ENCODE data around the gene RNU5D-1. TPM values are rescaled to one million over a fixed set of nuclear protein-coding genes. Genes with fewer than 3 reads are reported as not detected.

The RNU5D-1 gene
- total and polyA plus RNA-seq, 10 of the 15 experiments (the other 5 are each of a cell fraction or from before 2014, with no cell fraction given), result not detected

DNA sequence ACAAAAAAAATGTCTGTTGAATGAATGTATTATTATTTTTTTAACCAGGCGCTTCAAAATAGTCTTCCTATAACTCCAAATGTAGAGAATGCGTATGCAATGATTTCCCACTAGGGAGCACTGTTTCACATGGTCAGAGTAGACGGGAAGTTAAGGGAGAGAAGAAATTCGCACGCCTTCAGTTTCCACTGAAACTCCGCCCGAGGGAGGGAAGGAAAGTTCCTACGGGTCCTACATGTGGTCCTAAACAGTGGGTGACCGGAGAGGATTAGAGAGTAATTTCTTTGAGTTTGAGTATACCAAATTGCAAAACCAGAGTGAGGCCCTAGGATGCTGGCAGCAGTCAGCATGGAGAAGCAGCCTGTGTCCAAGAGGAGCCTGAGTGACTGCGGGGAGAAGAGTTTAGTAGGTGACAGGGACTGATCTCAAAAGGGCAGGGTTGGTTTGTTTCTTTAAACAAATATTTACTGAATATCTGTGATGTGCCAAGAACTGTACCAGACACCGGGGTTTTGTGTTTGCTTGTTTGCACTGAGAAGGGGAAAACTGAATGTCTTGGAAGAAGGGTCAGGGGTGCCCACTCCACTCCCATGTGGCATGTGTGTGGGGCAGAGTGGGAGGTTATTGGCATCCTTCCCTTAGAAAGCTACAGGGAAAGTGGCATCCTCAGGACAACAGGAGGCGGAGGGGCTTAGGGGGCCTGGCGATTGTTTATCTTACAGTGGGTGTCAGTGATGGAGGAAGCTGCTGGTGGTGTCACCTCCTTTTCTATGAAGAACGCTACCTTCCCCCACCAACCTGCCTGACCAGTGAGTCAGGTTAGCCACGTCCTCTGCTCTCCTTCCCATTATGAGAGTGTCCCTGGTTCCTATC is 22.8 kb downstream of the RNU5D-1 start (continued):
- no peak for TF ChIP-seq POLR2AphosphoS2 (IDR thresholded peaks at IDR 0.05; ENCODE audit: low read depth, low read length)
- no peak for TF ChIP-seq FOS (IDR thresholded peaks at IDR 0.05; ENCODE audit: borderline replicate concordance, extremely low read depth, insufficient read length)
- no peak for TF ChIP-seq SMARCA5 (IDR thresholded peaks at IDR 0.05)
- TF ChIP-seq BCL11A (IDR thresholded peaks at IDR 0.05; ENCODE audit: low read depth, low read length), result no peak
- TF ChIP-seq, protein P1, sequence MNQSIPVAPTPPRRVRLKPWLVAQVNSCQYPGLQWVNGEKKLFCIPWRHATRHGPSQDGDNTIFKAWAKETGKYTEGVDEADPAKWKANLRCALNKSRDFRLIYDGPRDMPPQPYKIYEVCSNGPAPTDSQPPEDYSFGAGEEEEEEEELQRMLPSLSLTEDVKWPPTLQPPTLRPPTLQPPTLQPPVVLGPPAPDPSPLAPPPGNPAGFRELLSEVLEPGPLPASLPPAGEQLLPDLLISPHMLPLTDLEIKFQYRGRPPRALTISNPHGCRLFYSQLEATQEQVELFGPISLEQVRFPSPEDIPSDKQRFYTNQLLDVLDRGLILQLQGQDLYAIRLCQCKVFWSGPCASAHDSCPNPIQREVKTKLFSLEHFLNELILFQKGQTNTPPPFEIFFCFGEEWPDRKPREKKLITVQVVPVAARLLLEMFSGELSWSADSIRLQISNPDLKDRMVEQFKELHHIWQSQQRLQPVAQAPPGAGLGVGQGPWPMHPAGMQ (IDR thresholded peaks at IDR 0.05; ENCODE audit: borderline replicate concordance), result no peak
- TF ChIP-seq, protein P2, sequence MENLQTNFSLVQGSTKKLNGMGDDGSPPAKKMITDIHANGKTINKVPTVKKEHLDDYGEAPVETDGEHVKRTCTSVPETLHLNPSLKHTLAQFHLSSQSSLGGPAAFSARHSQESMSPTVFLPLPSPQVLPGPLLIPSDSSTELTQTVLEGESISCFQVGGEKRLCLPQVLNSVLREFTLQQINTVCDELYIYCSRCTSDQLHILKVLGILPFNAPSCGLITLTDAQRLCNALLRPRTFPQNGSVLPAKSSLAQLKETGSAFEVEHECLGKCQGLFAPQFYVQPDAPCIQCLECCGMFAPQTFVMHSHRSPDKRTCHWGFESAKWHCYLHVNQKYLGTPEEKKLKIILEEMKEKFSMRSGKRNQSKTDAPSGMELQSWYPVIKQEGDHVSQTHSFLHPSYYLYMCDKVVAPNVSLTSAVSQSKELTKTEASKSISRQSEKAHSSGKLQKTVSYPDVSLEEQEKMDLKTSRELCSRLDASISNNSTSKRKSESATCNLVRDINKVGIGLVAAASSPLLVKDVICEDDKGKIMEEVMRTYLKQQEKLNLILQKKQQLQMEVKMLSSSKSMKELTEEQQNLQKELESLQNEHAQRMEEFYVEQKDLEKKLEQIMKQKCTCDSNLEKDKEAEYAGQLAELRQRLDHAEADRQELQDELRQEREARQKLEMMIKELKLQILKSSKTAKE (IDR thresholded peaks at IDR 0.05; ENCODE audit: low read depth, poor library complexity, severe bottlenecking), result no peak
- TF ChIP-seq, protein P3, sequence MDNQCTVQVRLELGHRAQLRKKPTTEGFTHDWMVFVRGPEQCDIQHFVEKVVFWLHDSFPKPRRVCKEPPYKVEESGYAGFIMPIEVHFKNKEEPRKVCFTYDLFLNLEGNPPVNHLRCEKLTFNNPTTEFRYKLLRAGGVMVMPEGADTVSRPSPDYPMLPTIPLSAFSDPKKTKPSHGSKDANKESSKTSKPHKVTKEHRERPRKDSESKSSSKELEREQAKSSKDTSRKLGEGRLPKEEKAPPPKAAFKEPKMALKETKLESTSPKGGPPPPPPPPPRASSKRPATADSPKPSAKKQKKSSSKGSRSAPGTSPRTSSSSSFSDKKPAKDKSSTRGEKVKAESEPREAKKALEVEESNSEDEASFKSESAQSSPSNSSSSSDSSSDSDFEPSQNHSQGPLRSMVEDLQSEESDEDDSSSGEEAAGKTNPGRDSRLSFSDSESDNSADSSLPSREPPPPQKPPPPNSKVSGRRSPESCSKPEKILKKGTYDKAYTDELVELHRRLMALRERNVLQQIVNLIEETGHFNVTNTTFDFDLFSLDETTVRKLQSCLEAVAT (IDR thresholded peaks at IDR 0.05), result no peak
- no peak for TF ChIP-seq BRCA1 (IDR thresholded peaks at IDR 0.05; ENCODE audit: low read depth, low read length)
- TF ChIP-seq, protein P4, sequence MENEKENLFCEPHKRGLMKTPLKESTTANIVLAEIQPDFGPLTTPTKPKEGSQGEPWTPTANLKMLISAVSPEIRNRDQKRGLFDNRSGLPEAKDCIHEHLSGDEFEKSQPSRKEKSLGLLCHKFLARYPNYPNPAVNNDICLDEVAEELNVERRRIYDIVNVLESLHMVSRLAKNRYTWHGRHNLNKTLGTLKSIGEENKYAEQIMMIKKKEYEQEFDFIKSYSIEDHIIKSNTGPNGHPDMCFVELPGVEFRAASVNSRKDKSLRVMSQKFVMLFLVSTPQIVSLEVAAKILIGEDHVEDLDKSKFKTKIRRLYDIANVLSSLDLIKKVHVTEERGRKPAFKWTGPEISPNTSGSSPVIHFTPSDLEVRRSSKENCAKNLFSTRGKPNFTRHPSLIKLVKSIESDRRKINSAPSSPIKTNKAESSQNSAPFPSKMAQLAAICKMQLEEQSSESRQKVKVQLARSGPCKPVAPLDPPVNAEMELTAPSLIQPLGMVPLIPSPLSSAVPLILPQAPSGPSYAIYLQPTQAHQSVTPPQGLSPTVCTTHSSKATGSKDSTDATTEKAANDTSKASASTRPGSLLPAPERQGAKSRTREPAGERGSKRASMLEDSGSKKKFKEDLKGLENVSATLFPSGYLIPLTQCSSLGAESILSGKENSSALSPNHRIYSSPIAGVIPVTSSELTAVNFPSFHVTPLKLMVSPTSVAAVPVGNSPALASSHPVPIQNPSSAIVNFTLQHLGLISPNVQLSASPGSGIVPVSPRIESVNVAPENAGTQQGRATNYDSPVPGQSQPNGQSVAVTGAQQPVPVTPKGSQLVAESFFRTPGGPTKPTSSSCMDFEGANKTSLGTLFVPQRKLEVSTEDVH (IDR thresholded peaks at IDR 0.05; ENCODE audit: low read depth, partially characterized antibody), result no peak
- no peak for TF ChIP-seq RFX5 (IDR thresholded peaks at IDR 0.05; ENCODE audit: low read depth, low read length)
- TF ChIP-seq CEBPB (IDR thresholded peaks at IDR 0.05; ENCODE audit: borderline replicate concordance in 1 of 2, low read depth in 2 of 2, low read length in 2 of 2), result no peak
- TF ChIP-seq MTA3 (IDR thresholded peaks at IDR 0.05; ENCODE audit: borderline replicate concordance, low read length), result no peak
- TF ChIP-seq IKZF1 (conservative IDR thresholded peaks at IDR 0.05), result peak; percentile 40
- TF ChIP-seq NBN (IDR thresholded peaks at IDR 0.05), result 0 out of 2 replicates have a peak, but pooled peaks have one; percentile 19
- TF ChIP-seq, protein P5, sequence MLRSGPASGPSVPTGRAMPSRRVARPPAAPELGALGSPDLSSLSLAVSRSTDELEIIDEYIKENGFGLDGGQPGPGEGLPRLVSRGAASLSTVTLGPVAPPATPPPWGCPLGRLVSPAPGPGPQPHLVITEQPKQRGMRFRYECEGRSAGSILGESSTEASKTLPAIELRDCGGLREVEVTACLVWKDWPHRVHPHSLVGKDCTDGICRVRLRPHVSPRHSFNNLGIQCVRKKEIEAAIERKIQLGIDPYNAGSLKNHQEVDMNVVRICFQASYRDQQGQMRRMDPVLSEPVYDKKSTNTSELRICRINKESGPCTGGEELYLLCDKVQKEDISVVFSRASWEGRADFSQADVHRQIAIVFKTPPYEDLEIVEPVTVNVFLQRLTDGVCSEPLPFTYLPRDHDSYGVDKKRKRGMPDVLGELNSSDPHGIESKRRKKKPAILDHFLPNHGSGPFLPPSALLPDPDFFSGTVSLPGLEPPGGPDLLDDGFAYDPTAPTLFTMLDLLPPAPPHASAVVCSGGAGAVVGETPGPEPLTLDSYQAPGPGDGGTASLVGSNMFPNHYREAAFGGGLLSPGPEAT (IDR thresholded peaks at IDR 0.05; ENCODE audit: low read depth), result no peak
- no peak for TF ChIP-seq NFYA (IDR thresholded peaks at IDR 0.05; ENCODE audit: borderline replicate concordance, low read depth, low read length)
- TF ChIP-seq BACH1 (IDR thresholded peaks at IDR 0.05; ENCODE audit: borderline replicate concordance), result no peak
- peak; percentile 23; the same call in 1 of the 2 replicates for TF ChIP-seq RAD51 (IDR thresholded peaks at IDR 0.05)
